Effector CD8-positive, alpha-beta T cell (primary cell): Measurements from ENCODE around the gene VEGFB.
"Not testable (repeated sequence)": the region's sequence is repeated elsewhere in the genome, so short reads cannot be mapped to it uniquely, and the experiment has no call there.

Experiments
- DNase-seq: peaks from one replicate; lab custom pipeline; 2025; lab: John Stamatoyannopoulos, UW

The VEGFB gene

GRCh38 chr11:64232182-64232966 is 2.0 kb upstream of the VEGFB start:
- no peak for DNase-seq

DNA sequence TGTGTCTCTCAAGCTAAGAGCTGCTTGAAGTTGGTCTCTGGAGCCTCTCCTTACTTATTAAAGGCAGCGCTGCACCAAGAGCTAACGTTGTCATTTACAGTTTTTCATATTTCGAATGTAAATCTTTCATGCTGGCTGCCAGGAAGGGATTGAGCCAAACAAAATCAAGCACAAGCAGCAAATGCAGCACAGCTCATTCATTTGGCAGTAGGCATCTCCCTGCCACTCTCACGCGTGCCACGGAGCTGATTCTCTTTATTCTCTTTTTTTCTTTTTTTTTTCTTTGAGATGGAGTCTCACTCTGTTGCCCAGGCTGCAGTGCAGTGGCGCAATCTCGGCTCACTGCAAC is 1.4 kb upstream of the VEGFB start:
- no peak for DNase-seq

GRCh38 chr11:64234647-64235379 is 429 bp downstream of the VEGFB start:
- DNase-seq: peak; percentile 40

- DNase-seq: no peak
Observed at GRCh38 chr11:64235437-64236161, 1.2 kb downstream of the VEGFB start.

GRCh38 chr11:64237484-64237951 is 3.1 kb downstream of the VEGFB start:
- no peak for DNase-seq

DNA sequence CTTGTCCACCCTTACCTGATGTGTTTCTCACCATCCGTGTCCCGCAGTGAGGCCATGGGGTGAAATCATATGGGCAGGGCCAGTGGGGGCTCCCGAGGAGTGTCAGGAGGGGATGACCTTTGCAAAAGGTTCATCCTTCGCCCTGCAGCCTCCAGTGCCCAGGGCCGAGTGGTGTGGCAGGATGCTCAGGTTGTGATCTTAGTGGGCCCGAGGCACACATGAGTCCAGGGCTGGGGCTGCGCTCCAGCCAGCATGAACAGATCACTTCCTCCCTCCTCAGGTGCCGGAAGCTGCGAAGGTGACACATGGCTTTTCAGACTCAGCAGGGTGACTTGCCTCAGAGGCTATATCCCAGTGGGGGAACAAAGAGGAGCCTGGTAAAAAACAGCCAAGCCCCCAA is 3.7 kb downstream of the VEGFB start:
- no peak for DNase-seq

- no peak for DNase-seq
Observed at GRCh38 chr11:64238999-64239398, 4.6 kb downstream of the VEGFB start.

- no peak for DNase-seq
Observed at GRCh38 chr11:64239662-64240434, 5.5 kb downstream of the VEGFB start.

GRCh38 chr11:64240435-64241240 is 6.3 kb downstream of the VEGFB start, which contains the start of gene FKBP2:
TSS of gene FKBP2 (plus strand) at chr11:64241095. CDS start at chr11:64242388, 1,293 bp downstream.
- peak; percentile 95 for DNase-seq

DNA sequence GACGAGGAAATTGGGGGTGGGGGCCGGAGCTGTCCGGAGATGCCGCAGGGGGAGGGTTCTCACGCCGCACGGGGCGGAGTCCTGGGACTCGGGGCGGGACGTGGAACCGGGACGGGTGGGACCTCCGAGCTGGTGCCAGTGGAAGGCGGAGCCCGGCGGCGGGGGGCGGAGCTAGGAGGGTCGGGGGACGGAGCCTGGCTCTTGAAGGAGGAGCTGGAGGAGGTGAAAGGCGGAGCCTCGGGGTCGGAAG is 6.8 kb downstream of the VEGFB start:
- peak; percentile 99 for DNase-seq

- DNase-seq: no peak
Observed at GRCh38 chr11:64241491-64242374, 7.3 kb downstream of the VEGFB start.

DNA sequence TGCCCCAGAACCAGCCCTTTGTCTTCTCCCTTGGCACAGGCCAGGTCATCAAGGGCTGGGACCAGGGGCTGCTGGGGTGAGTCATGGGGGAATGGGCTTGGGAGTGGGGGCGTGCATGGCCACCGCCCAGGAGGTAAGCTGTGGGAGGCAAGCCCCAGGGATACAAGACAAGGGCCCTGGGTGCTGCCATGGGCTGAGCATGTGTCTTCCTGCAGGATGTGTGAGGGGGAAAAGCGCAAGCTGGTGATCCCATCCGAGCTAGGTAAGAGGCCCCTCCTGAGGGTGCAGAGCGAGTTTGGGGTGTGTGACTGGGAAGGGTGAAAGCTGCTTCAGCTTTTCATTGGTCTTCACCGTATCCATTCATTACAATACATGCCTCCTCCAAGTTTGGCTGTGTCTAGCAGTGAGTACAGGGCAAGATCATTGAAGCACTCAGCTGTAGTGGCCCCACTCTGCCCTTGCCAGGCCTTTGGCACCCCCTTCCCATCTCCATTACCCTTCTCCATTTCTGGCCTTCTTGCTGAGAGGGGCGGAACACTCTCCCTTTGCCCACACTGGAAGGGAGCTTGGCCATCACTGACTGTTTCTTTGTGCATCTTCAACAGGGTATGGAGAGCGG is 9.0 kb downstream of the VEGFB start:
- no peak for DNase-seq

DNA sequence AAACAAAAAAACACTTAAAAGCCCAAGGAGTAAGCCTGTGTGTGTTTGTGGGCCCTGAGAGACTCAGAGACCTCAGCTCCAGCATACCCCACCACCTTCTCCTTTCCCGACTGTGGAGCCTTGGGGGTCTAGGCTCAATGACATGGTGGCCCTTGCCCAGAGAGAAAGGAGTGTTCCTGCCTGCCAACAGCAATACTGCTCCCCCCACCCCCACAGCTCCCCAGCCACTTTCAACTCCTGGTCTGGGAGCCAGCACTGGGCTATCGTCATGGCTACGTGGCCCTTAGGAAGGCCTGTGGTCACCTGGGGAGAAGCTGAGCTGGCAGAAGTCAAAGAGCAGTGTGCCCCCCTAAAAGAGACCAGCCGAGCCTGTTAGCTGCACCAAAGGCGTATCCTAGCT is 9.7 kb downstream of the VEGFB start:
- no peak for DNase-seq

DNA sequence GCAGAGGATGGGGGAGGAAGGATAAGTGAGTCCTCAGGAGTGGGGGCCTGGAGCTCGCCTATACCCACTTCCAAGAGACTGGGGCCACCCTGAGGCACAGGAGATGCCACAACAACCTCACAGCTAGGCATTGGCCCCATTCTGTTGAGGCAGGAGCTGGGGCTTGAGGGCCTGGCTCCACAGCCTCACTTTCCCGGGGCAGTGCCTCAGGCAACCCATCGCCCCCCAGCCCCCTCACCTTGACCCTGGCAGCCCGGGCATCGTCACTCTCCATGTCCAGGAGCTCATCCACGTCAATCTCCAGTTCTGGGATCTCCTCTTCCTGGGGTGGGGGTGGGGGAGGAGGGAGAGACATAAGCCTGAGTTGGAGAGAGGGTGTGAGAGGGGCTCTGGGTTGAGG is 10.6 kb downstream of the VEGFB start:
- no peak for DNase-seq

- DNase-seq: peak; percentile 17
Observed at GRCh38 chr11:64245401-64245796, 11.0 kb downstream of the VEGFB start.

GRCh38 chr11:64245797-64246620 is 11.6 kb downstream of the VEGFB start:
- peak; percentile 33 for DNase-seq

DNA sequence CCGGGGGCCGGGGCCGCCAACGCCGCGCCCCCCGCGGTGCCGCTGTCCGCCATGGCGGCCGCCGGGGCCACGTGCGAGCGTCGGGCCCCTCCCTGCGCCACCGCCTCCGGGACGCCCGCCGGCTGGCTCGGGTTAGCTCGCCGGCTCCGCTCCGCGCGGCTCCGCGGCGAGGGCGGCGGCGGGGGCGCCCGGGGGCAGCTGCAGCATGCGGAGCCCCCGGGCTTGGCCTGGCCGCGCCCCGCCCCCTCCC is 12.2 kb downstream of the VEGFB start:
- not testable (repeated sequence) for DNase-seq

DNA sequence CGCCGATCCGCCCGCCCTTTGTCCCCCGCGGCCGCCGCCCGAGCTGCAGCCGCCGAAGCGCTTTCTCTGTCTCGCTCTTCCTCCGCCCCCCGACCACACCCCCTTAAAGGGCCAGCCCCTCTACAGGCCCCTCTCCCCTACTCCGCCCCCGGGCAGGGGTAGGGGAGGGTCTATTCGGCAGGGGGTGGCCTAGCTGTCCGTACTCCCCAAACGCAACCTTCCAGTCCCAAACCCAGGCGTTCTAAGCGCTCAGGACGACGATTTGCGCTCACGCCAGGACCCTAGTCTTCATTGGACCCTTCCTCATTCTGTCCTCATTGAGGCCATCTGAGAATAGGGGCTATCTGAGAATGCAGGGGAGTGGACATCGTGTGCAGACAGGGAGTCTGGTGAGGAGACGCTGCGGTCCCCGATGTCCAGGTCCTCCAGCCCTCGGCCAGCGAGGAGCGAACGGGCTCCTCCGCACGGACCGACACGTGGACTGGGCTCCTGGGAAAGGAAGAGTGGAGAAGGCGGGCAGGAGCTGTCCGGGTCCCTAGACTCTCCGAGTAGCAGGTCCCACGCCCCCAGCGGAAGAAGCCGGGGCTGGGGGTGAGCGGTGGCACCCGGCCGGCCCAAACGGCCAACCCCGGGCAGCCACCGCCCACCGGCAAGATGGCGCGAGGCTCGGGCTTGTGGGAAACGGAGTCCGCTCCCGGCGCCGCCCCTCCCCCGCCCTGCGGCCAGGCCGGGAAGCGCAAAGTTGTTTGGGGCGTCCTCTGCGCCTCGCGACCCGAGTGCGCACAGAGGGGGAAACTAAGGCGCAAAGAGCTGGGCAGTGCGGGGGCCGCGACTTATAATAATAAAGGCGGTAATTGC is 12.7 kb downstream of the VEGFB start, which contains the start of gene PPP1R14B:
Gene PPP1R14B, minus strand, starts transcription at position 73 of the 858 bp plus-strand sequence. CDS start 270 bp downstream, outside the sequence.
- peak; percentile 59 for DNase-seq
